Sigmoid colon (tissue), 7 donors: ENCODE results near the gene HELT. TPM values are rescaled to one million over a fixed set of nuclear protein-coding genes. Genes with fewer than 3 reads are reported as not detected.

ENCODE experiments used
- DNase-seq: peaks from one replicate; pipeline ENCODE4 v3.0.0-alpha.2; 2019
- H3K27ac ChIP-seq, 4 donors: fragments of 200-600 bp; sonication (generic); one replicate each; pipeline ENCODE4 v1.5.1; 2016 to 2019; ENCODE audit warnings: mild to moderate bottlenecking in 1 of 4
- H3K27me3 ChIP-seq, 3 donors: fragments of 200-600 bp; sonication (generic); one replicate each; pipeline ENCODE4 v1.5.1; 2019; ENCODE audit warnings: mild to moderate bottlenecking in 1 of 3
- H3K36me3 ChIP-seq, 4 donors: fragments of 200-600 bp; sonication (generic); one replicate each; pipeline ENCODE4 v1.5.1; 2016 to 2019
- H3K4me1 ChIP-seq, 4 donors: fragments of 200-600 bp; sonication (generic); one replicate each; pipeline ENCODE4 v1.5.1; 2017 to 2019
- H3K4me3 ChIP-seq, 4 donors: fragments of 200-600 bp; sonication (generic); one replicate each; pipeline ENCODE4 v1.5.1; 2017 to 2019; ENCODE audit warnings: mild to moderate bottlenecking in 2 of 4, moderate library complexity in 1 of 4
- H3K9me3 ChIP-seq, 4 donors: fragments of 200-600 bp in 3 of 4; sonication (generic) in 3 of 4; one replicate each; pipeline versions ENCODE4 v1.5.1 to v1.6.1; 2013 to 2019
- EP300 ChIP-seq, 4 donors: sonication (generic); formaldehyde crosslinking; IDR thresholded peaks; one replicate each; pipeline ENCODE4 v1.6.1; 2017; ENCODE audit warnings: antibody characterized with exemption in 4 of 4
- POLR2A ChIP-seq, 2 donors: fragments of 450-650 bp; IDR thresholded peaks; one replicate each; pipeline ENCODE4 v1.6.1; 2016; ENCODE audit warnings: antibody characterized with exemption in 2 of 2, mild to moderate bottlenecking in 2 of 2, moderate library complexity in 2 of 2
- POLR2AphosphoS5 ChIP-seq, 4 donors: sonication (generic); formaldehyde crosslinking; IDR thresholded peaks; one replicate each; pipeline ENCODE4 v1.6.1; 2017; ENCODE audit warnings: antibody characterized with exemption in 4 of 4
- WGBS, 2 donors: extraction: QIAGEN DNeasy Blood & Tissue Kit; methylation state at CpG; one replicate each; pipeline ENCODE4 v1.1.7; 2013; 5-methylcytosine and 5-hydroxymethylcytosine counted together
- intact Hi-C: fragments of 100-400 bp; cut with DNase I; formaldehyde crosslinking; loops from one replicate; pipeline ENCODE4 v1.15.1; 2023
- polyA plus RNA-seq, 3 donors: library from polyadenylated mRNA; stranded (reverse); fragments of 200-250 nt; gene quantifications; one replicate each; pipeline ENCODE4 v1.2.3, GENCODE V29; 2013
- total RNA-seq, 4 donors: library from RNA; depleted of rRNA; stranded (reverse); fragments of >200 nt; gene quantifications; one replicate each; pipeline ENCODE4 v1.1.0, GENCODE V29; 2016
- TF ChIP-seq, protein P1 (sequence below), 4 experiments: fragments of 450-650 bp in 3 of 4; fragments of 200-600 bp in 1 of 4; IDR thresholded peaks; one replicate each; pipeline ENCODE4 v1.5.1; 2016 to 2019; ENCODE audit warnings: antibody characterized with exemption in 4 of 4, mild to moderate bottlenecking in 3 of 4, moderate library complexity in 2 of 4
- donor health status: healthy with polysubstance abuse.
- donor health status: Bipolar disorder and iron deficiency.
- donor health status: healthy.

The HELT gene
- total and polyA plus RNA-seq, 7 donors = not detected

DNA sequence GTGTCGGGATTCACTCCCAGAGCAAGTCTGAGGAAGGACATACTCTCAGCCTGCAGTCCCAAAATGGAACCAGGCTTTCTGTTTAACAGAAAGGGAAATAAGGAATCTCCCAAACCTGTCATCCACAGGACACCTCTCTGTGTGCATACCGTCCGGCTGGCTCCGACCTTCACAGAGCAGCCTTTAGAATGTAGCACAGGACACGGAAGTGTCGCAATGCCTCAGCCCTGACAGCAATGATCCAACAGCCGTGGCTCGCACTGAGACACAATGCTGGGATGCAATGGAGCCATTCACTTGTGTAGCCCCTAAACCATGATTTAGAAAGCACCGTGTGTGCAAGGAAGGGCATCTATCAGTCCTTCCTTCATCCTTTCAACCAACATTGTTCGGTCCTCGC lies 15.5 kb upstream of the HELT start:
- intact Hi-C loops = loop anchor here (5.0 kb wide), 1 partner anchor 255 kb away; no protein-coding TSS in a partner anchor
- no peak for TF ChIP-seq POLR2A (IDR thresholded peaks at IDR 0.05)
- no peak for TF ChIP-seq POLR2AphosphoS5 (IDR thresholded peaks at IDR 0.05)
- TF ChIP-seq, protein P1, sequence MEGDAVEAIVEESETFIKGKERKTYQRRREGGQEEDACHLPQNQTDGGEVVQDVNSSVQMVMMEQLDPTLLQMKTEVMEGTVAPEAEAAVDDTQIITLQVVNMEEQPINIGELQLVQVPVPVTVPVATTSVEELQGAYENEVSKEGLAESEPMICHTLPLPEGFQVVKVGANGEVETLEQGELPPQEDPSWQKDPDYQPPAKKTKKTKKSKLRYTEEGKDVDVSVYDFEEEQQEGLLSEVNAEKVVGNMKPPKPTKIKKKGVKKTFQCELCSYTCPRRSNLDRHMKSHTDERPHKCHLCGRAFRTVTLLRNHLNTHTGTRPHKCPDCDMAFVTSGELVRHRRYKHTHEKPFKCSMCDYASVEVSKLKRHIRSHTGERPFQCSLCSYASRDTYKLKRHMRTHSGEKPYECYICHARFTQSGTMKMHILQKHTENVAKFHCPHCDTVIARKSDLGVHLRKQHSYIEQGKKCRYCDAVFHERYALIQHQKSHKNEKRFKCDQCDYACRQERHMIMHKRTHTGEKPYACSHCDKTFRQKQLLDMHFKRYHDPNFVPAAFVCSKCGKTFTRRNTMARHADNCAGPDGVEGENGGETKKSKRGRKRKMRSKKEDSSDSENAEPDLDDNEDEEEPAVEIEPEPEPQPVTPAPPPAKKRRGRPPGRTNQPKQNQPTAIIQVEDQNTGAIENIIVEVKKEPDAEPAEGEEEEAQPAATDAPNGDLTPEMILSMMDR (IDR thresholded peaks at IDR 0.05) = no peak
- TF ChIP-seq EP300 (IDR thresholded peaks at IDR 0.05) = no peak
- no peaks in the 10 kb centered on the region for H3K27me3 ChIP-seq
- peak; percentile 26 for DNase-seq
- 93% methylated on average over 11 of the region's 11 CpGs for WGBS, 2 donors
- no peak overlapping the region for H3K27ac ChIP-seq
- H3K4me1 ChIP-seq = peaks cover 0 to 11% (median 8%) of the 10 kb centered on the region in 4 donors
- H3K4me3 ChIP-seq = no peak overlapping the region
- H3K9me3 ChIP-seq = peaks cover 0 to 3% (median 0%) of the 10 kb centered on the region in 4 donors
- H3K36me3 ChIP-seq = no peaks in the 10 kb centered on the region

DNA sequence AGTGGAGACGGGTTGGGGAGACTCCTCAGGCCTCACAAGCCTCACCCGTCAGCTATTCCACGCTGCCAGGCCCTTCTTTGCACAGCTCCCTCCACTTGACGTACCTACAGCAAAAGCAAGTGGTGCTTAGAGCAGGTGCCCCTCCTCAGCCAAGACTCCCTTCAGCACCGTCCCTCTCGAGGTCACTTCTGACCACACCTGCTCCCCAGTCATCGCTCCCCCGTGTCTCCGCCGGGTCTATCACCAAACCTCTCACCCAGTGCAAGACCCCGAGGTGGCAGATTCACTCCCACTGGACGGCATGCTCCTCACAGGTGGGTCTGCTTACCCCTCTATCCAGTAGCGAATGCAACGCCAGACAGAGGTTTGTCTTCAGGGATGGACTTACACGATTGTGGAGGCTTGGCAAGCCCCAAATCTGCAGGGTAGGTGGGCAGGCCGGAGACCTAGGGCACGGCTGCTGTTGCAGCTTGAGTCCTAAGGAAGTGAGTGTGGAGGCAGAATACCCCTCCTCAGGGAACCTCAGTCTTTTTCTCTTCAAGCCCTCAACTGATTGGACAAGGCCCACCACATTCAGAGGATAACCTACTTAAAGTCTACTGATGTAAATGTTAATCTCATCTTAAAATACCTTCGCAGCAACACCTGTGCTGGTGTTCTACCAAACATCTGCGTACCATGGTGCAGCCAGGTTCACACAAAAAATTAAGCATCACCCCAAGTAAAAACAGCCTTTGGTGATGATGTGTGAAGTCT lies 14.5 kb upstream of the HELT start:
- Histone ChIP-seq H3K4me3 (no peak overlapping the region), H3K9me3 (peaks cover 0 to 3% (median 0%) of the 10 kb centered on the region in 4 donors), H3K27ac (no peak overlapping the region), H3K4me1 (peaks cover 0 to 11% (median 8%) of the 10 kb centered on the region in 4 donors), H3K27me3 (no peaks in the 10 kb centered on the region), H3K36me3 (no peaks in the 10 kb centered on the region)
- no peak for TF ChIP-seq EP300 (IDR thresholded peaks at IDR 0.05)
- TF ChIP-seq, protein P1 (IDR thresholded peaks at IDR 0.05) = no peak
- TF ChIP-seq POLR2AphosphoS5 (IDR thresholded peaks at IDR 0.05) = no peak
- no peak for TF ChIP-seq POLR2A (IDR thresholded peaks at IDR 0.05)
- DNase-seq = peak; percentile 34
- 93 to 94% methylated on average over 19 of the region's 19 CpGs for WGBS, 2 donors
- intact Hi-C loops = loop anchor here (5.0 kb wide), 1 partner anchor 256 kb away; no protein-coding TSS in a partner anchor

DNA sequence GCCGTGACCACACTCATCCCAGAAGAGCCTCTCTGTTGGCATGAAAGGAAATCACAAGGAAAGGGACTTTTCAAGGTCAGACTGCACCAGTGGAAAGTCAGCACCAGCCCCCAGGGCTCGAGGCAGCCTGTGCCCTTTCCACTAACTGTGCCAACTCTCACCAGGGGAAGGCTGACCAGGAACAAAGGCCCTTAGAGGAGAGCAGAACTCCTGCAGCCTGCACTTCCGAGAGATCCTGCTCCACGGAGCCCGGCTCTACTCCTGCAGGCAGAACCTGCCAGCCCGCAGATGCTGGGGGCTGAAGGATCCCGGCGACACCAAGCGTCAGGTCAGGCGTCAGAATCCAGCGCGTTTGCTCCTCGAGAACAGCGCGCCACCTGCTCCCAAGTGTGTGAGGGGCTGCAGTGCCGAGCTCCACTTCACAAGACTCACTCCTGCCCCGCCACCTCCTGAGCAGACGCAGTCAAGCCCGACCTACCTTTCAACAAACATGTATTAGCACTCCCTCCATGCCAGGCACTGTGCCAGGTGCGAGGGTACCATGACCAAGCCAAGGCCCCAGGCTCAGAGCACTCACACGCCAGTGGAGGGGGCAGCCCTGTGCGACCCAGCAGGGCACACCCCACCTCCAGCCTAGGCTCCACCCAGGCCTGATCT lies 13.6 kb upstream of the HELT start:
- 25% methylated on average over 22 of the region's 22 CpGs for WGBS, 2 donors
- Histone ChIP-seq H3K4me1 (peaks cover 0 to 11% (median 8%) of the 10 kb centered on the region in 4 donors), H3K9me3 (peaks cover 0 to 3% (median 0%) of the 10 kb centered on the region in 4 donors), H3K36me3 (no peaks in the 10 kb centered on the region), H3K27me3 (peaks cover 0 to 5% (median 0%) of the 10 kb centered on the region in 3 donors), H3K27ac (no peak overlapping the region), H3K4me3 (peak overlapping the region in 3 of 4 donors; percentile 15 to 31 (median 27))
- DNase-seq = peak; percentile 73
- intact Hi-C loops = loop anchor here (5.0 kb wide), 1 partner anchor 257 kb away; no protein-coding TSS in a partner anchor
- no peak for TF ChIP-seq POLR2A (IDR thresholded peaks at IDR 0.05)
- TF ChIP-seq, protein P1 (IDR thresholded peaks at IDR 0.05) = no peak
- TF ChIP-seq POLR2AphosphoS5 (IDR thresholded peaks at IDR 0.05) = no peak
- no peak for TF ChIP-seq EP300 (IDR thresholded peaks at IDR 0.05)

DNA sequence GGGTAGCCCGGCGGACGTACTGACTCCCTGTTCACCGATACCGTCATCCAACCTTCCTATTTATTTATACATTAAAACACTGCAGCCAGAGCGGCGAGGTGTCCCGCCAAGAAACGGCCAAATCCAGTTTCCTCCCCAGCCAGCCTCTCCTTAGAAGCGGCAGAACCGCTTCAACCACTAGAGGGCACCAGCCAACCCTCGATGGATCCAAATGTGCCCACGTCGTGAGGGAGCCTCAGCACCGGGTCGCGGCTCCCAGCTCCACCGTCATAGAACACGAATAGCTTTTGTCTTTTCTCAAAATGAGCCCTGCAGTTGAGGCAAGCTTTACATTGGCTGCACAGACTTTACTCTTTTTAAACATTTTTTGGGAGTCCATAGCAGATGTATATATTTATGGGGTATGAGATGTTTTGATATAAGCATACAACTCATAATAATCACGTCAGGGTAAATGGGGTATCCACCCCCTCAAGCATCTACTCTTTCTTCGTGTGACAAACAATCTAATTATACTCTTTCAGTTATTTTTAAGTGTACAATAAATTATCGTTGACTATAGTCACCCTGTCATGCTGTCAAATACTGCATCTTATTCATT lies 13.0 kb upstream of the HELT start:
- peak overlapping the region in 3 of 4 donors; percentile 15 to 31 (median 27) for H3K4me3 ChIP-seq
- TF ChIP-seq EP300 (IDR thresholded peaks at IDR 0.05) = no peak
- TF ChIP-seq, protein P1 (IDR thresholded peaks at IDR 0.05) = peak; percentile 50 to 92 (median 68)
- peaks cover 0 to 10% (median 0%) of the 10 kb centered on the region in 3 donors for H3K27me3 ChIP-seq
- H3K27ac ChIP-seq = no peak overlapping the region
- DNase-seq = peak; percentile 86
- WGBS, 2 donors = 3 to 6% methylated on average over 22 of the region's 22 CpGs
- H3K9me3 ChIP-seq = no peaks in the 10 kb centered on the region
- intact Hi-C loops = no loop called here
- H3K36me3 ChIP-seq = no peaks in the 10 kb centered on the region
- peaks cover 0 to 11% (median 8%) of the 10 kb centered on the region in 4 donors for H3K4me1 ChIP-seq
